NT2/D1 (cell line): ENCODE results near the gene PRKAR2B.

Experiments used
- SUZ12 ChIP-seq: IDR thresholded peaks from 2 replicates; pipeline ENCODE4 v1.6.1; 2011; ENCODE audit not compliant: insufficient read length, insufficient read depth; ENCODE audit errors: extremely low read depth
- YY1 ChIP-seq: IDR thresholded peaks from 2 replicates; pipeline ENCODE4 v1.6.1; 2011; ENCODE audit not compliant: insufficient read length, insufficient read depth
- ZNF274 ChIP-seq: IDR thresholded peaks from 2 replicates; pipeline ENCODE4 v1.6.1; 2011; ENCODE audit warnings: mild to moderate bottlenecking, low read depth, low read length

GRCh38 chr7:107173191-107173590 lies 128.7 kb downstream of the PRKAR2B start:
- TF ChIP-seq YY1 = no peak
- TF ChIP-seq ZNF274 = no peak
- no peak for TF ChIP-seq SUZ12
